Gastroesophageal sphincter (tissue), 4 donors: ENCODE measurements around the gene FBXL19. TPM values are rescaled to one million over a fixed set of nuclear protein-coding genes. Genes with fewer than 3 reads are reported as not detected.
A peak's percentile ranks its signal among the peaks of the same experiment; 100 is the strongest.

Experiments used
- ATAC-seq: fragments of 150-250 bp; one replicate; pipeline ENCODE4 v1.9.1; 2016; ENCODE audit warnings: mild to moderate bottlenecking, moderate library complexity
- H3K27ac ChIP-seq, 4 donors: fragments of 200-600 bp; sonication (generic) in 3 of 4; 1 replicate in 3 of 4; 2 replicates in 1 of 4; pipeline ENCODE4 v1.5.1; 2016 to 2019
- H3K27me3 ChIP-seq: fragments of 200-600 bp; sonication (generic); one replicate; pipeline ENCODE4 v1.5.1; 2019
- H3K36me3 ChIP-seq, 2 donors: fragments of 200-600 bp; sonication (generic); one replicate each; pipeline ENCODE4 v1.5.1; 2019; ENCODE audit warnings: control low read depth in 1 of 2
- H3K4me1 ChIP-seq, 3 donors: fragments of 200-600 bp; sonication (generic); 1 replicate in 2 of 3; 2 replicates in 1 of 3; pipeline ENCODE4 v1.5.1; 2016 to 2019; ENCODE audit warnings: control low read depth in 2 of 3
- H3K4me3 ChIP-seq, 2 donors: fragments of 200-600 bp; sonication (generic); one replicate each; pipeline ENCODE4 v1.5.1; 2019; ENCODE audit warnings: mild to moderate bottlenecking in 1 of 2, moderate library complexity in 1 of 2
- H3K9me3 ChIP-seq, 3 donors: fragments of 200-600 bp; sonication (generic); one replicate each; pipeline ENCODE4 v1.5.1; 2017 to 2019; ENCODE audit warnings: control low read depth in 2 of 3
- EP300 ChIP-seq: sonication (generic); formaldehyde crosslinking; IDR thresholded peaks from one replicate; pipeline ENCODE4 v1.6.1; 2017; ENCODE audit warnings: antibody characterized with exemption, mild to moderate bottlenecking
- POLR2A ChIP-seq, 2 donors: fragments of 450-650 bp; IDR thresholded peaks; one replicate each; pipeline ENCODE4 v1.6.1; 2017; ENCODE audit warnings: antibody characterized with exemption in 2 of 2, mild to moderate bottlenecking in 2 of 2, moderate library complexity in 1 of 2
- POLR2AphosphoS5 ChIP-seq: sonication (generic); formaldehyde crosslinking; IDR thresholded peaks from one replicate; pipeline ENCODE4 v1.6.1; 2017; ENCODE audit warnings: antibody characterized with exemption
- WGBS, 2 donors: methylation state at CpG; one replicate each; pipeline ENCODE4 v1.1.5; 2018; ENCODE audit warnings: low coverage in 1 of 2; 5-methylcytosine and 5-hydroxymethylcytosine counted together
- total RNA-seq, 4 donors: library from RNA; depleted of rRNA; stranded (reverse); fragments of >200 nt; gene quantifications; one replicate each; pipeline ENCODE4 v1.1.0, GENCODE V29; 2016
- TF ChIP-seq, protein P1 (sequence below), 4 experiments: fragments of 200-600 bp in 2 of 4; fragments of 450-650 bp in 2 of 4; sonication (generic) in 1 of 4; IDR thresholded peaks; one replicate each; pipeline ENCODE4 v1.5.1; 2017 to 2019; ENCODE audit warnings: antibody characterized with exemption in 4 of 4, mild to moderate bottlenecking in 2 of 4, moderate library complexity in 2 of 4

Gene FBXL19
- total RNA-seq, 4 donors from 2014 or later: 10.0 to 23.5 (median 11.9) TPM

DNA sequence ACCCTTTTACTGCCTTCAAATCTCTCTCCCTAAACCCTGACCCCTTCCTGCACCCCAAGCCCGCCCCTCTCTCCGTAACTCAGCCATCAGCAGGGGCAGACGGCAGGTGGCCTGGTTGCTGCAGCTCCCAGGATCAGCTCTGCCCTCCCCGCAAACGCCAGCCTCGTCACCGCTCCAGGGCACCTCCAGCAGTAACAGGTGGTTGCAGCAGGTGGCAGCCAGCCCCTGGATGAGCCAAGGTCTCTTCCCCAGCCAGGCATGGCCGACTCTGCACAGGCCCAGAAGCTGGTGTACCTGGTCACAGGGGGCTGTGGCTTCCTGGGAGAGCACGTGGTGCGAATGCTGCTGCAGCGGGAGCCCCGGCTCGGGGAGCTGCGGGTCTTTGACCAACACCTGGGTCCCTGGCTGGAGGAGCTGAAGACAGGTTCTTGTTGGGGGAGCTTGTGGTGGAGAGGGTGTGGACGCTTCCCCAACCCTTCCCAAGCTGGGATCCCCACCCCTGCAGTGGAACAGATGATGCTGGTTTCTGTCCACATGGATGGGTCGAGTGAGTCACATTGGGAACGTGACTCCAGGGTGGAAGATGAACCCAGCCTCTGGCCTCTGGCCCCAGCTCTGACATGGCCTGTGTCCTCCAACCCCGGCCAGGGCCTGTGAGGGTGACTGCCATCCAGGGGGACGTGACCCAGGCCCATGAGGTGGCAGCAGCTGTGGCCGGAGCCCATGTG lies 62.2 kb downstream of the FBXL19 start:
- peak; percentile 49 for ATAC-seq
- Histone ChIP-seq H3K27ac (peak overlapping the region in 3 of 4 donors; percentile 68 to 80 (median 80)), H3K27me3 (no peaks in the 10 kb centered on the region), H3K9me3 (no peaks in the 10 kb centered on the region), H3K36me3 (peaks cover 0 to 56% of the 10 kb centered on the region in 2 donors), H3K4me3 (peak overlapping the region; percentile 11 to 54), H3K4me1 (peaks cover 0 to 19% (median 9%) of the 10 kb centered on the region in 3 donors)
- TF ChIP-seq POLR2A (IDR thresholded peaks at IDR 0.05) (no peak), POLR2AphosphoS5 (no peak), EP300 (no peak)
- TF ChIP-seq, protein P1, sequence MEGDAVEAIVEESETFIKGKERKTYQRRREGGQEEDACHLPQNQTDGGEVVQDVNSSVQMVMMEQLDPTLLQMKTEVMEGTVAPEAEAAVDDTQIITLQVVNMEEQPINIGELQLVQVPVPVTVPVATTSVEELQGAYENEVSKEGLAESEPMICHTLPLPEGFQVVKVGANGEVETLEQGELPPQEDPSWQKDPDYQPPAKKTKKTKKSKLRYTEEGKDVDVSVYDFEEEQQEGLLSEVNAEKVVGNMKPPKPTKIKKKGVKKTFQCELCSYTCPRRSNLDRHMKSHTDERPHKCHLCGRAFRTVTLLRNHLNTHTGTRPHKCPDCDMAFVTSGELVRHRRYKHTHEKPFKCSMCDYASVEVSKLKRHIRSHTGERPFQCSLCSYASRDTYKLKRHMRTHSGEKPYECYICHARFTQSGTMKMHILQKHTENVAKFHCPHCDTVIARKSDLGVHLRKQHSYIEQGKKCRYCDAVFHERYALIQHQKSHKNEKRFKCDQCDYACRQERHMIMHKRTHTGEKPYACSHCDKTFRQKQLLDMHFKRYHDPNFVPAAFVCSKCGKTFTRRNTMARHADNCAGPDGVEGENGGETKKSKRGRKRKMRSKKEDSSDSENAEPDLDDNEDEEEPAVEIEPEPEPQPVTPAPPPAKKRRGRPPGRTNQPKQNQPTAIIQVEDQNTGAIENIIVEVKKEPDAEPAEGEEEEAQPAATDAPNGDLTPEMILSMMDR (IDR thresholded peaks at IDR 0.05): no peak
- no CpG with 5 or more reads among the region's 20 CpGs for WGBS, 2 donors

DNA sequence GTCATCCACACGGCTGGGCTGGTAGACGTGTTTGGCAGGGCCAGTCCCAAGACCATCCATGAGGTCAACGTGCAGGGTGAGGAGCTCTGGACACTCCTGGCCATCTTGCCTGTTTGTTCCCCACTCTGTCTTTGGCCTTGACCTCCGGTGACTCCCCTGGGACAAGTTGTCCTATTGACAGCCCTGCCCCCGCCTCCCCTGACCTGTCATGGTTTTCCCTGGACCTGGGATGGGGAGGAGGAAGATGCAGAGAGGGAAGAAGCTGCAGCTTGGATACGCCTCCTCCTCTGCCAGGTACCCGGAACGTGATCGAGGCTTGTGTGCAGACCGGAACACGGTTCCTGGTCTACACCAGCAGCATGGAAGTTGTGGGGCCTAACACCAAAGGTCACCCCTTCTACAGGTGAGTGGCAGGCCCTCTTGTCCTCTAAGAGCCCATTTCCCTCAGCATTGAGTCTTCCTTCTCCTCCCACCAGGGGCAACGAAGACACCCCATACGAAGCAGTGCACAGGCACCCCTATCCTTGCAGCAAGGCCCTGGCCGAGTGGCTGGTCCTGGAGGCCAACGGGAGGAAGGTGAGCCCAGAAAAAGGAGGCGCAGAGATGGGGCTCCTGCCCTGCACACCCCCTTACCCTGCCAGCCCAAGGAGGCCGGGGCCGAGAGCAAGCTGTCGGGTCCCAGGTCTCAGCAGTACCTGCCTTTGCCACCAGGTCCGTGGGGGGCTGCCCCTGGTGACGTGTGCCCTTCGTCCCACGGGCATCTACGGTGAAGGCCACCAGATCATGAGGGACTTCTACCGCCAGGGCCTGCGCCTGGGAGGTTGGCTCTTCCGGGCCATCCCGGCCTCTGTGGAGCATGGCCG lies 63.0 kb downstream of the FBXL19 start:
- Histone ChIP-seq H3K27ac (peak overlapping the region in 2 of 4 donors; percentile 80), H3K9me3 (no peaks in the 10 kb centered on the region), H3K4me1 (peaks cover 0 to 19% (median 9%) of the 10 kb centered on the region in 3 donors), H3K4me3 (no peak overlapping the region), H3K27me3 (no peaks in the 10 kb centered on the region), H3K36me3 (peaks cover 0 to 48% of the 10 kb centered on the region in 2 donors)
- 100% methylated on average over 1 of the region's 29 CpGs; no CpG with 5 or more reads in 1 of the 2 donors for whole genome bisulfite sequencing, 2 donors
- TF ChIP-seq, protein P1 (IDR thresholded peaks at IDR 0.05): no peak
- TF ChIP-seq EP300 (no peak), POLR2AphosphoS5 (no peak)
- no peak for ATAC-seq

DNA sequence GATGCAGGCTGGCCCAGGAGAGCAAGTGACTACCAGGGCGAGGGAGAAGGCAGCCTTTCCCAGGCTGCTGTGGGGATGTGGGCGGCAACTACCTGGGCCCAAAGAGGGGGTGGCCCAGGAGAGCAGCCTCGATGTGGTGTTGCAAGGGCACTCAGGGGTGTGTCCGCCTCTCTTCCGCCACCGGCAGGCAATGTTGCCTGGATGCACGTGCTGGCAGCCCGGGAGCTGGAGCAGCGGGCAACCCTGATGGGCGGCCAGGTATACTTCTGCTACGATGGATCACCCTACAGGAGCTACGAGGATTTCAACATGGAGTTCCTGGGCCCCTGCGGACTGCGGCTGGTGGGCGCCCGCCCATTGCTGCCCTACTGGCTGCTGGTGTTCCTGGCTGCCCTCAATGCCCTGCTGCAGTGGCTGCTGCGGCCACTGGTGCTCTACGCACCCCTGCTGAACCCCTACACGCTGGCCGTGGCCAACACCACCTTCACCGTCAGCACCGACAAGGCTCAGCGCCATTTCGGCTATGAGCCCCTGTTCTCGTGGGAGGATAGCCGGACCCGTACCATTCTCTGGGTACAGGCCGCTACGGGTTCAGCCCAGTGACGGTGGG lies 64.3 kb downstream of the FBXL19 start:
- H3K36me3 ChIP-seq: peaks cover 0 to 35% of the 10 kb centered on the region in 2 donors
- H3K4me1 ChIP-seq: peaks cover 0 to 19% (median 9%) of the 10 kb centered on the region in 3 donors
- H3K9me3 ChIP-seq: no peaks in the 10 kb centered on the region
- WGBS, 2 donors: 96 to 100% methylated on average over 1 to 8 of the region's 30 CpGs
- no peaks in the 10 kb centered on the region for H3K27me3 ChIP-seq
- TF ChIP-seq, protein P1 (IDR thresholded peaks at IDR 0.05): no peak
- TF ChIP-seq EP300 (no peak), POLR2AphosphoS5 (no peak), POLR2A (IDR thresholded peaks at IDR 0.05) (no peak)
- ATAC-seq: no peak
- H3K4me3 ChIP-seq: no peak overlapping the region
- no peak overlapping the region for H3K27ac ChIP-seq

DNA sequence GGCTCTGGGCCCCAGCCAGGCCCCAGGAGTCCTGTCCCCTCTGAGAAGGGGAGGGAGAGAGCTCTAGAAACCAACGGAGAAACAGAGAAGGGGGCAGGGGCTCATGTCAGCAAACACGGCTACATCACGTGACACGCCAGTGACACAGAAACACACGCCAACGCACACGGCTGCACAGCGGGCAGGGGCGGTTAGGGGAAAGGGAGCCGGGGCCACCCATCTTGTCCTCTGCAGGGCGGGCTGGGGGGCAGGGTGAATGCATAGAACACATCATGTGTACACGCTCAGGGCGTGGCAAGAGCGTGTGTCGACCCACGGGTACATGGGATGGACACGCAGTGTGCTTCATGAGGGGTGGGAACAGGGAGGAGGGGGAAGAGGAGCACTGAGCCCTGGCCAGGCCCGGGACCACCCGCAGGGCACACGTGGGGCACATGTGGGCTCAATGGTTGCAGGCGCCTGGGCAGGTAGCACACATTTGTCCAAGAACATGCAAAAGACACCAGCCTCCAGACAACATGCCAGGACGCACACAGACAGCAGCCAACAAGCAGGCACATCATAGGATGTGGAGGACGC lies 66.2 kb downstream of the FBXL19 start:
- peaks cover 0 to 18% (median 8%) of the 10 kb centered on the region in 3 donors for H3K4me1 ChIP-seq
- no peak overlapping the region for H3K27ac ChIP-seq
- H3K27me3 ChIP-seq: no peaks in the 10 kb centered on the region
- TF ChIP-seq, protein P1 (IDR thresholded peaks at IDR 0.05): no peak
- TF ChIP-seq POLR2A (IDR thresholded peaks at IDR 0.05): no peak
- no peak for TF ChIP-seq POLR2AphosphoS5
- no peak for TF ChIP-seq EP300
- ATAC-seq: no peak
- WGBS, 2 donors: 87 to 88% methylated on average over 10 to 12 of the region's 23 CpGs
- peaks cover 0 to 16% of the 10 kb centered on the region in 2 donors for H3K36me3 ChIP-seq
- H3K9me3 ChIP-seq: no peaks in the 10 kb centered on the region
- H3K4me3 ChIP-seq: no peak overlapping the region
